KOPT-K1 (cell line): ENCODE results near the gene NLRC5.
A peak's percentile ranks its signal among the peaks of the same experiment; 100 is the strongest.

Source experiments
- H3K27ac ChIP-seq: fragments of 200-600 bp; sonication (generic); 2 replicates; pipeline ENCODE4 v1.5.1; 2016; ENCODE audit warnings: antibody characterized with exemption, mild to moderate bottlenecking, low read depth, low read length; ENCODE audit not compliant: poor library complexity, severe bottlenecking
- H3K36me3 ChIP-seq: fragments of 200-600 bp; sonication (generic); 2 replicates; pipeline ENCODE4 v1.5.1; 2017; ENCODE audit warnings: antibody characterized with exemption, mild to moderate bottlenecking, low read length, moderate library complexity; ENCODE audit not compliant: insufficient read depth
- H3K9me3 ChIP-seq: fragments of 200-600 bp; sonication (generic); 2 replicates; pipeline ENCODE4 v1.5.1; 2017; ENCODE audit warnings: antibody characterized with exemption, low read length, mild to moderate bottlenecking; ENCODE audit not compliant: insufficient read depth, poor library complexity, severe bottlenecking

The NLRC5 gene

DNA sequence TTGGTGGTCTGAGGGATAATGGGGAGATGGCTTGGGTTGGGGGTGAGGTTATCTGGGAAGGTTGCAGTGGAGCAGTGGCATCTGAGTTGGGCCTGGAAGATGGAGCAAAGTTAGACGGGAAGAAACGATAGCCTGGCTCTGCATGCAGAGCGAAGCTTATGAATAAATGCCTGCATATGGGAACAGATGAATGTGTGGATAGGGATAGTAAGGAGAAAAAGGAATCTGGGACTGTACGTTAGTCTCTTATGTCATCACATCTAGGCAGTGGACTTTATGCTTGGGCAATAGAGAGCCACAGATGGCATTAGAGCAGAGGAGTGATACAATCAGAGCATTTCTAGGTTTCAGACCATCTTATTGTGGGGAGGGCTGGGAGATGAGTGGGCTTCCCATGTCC is 136.0 kb downstream of the NLRC5 start:
- no peaks in the 10 kb centered on the region for H3K9me3 ChIP-seq
- no peak overlapping the region for H3K27ac ChIP-seq
- no peaks in the 10 kb centered on the region for H3K36me3 ChIP-seq

DNA sequence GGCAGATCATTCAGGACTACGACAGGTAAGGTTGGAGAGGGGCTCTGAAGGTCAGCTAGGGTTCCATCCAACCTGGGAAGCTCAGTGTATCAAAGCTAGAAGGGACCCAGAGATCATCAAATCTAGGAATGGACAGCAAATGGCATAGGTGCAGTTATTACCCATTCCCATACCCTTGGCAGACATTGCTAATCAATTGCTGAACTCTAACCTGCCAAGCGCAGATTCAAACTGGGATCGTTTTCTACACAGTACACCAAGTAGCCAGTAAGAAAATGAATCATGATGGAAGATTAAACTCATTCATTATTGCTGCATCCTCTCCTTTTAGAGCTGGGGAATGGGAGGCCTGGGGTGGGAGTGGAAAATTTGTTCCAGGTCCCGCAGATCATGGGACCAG is 136.6 kb downstream of the NLRC5 start:
- no peaks in the 10 kb centered on the region for H3K36me3 ChIP-seq

GRCh38 chr16:57126411-57126810 is 137.1 kb downstream of the NLRC5 start:
- no peaks in the 10 kb centered on the region for H3K9me3 ChIP-seq
- no peak overlapping the region for H3K27ac ChIP-seq
- no peaks in the 10 kb centered on the region for H3K36me3 ChIP-seq

More for the DNA sequence above, 136.6 kb downstream of the NLRC5 start:
- H3K9me3 ChIP-seq: no peaks in the 10 kb centered on the region
- H3K27ac ChIP-seq: no peak overlapping the region

DNA sequence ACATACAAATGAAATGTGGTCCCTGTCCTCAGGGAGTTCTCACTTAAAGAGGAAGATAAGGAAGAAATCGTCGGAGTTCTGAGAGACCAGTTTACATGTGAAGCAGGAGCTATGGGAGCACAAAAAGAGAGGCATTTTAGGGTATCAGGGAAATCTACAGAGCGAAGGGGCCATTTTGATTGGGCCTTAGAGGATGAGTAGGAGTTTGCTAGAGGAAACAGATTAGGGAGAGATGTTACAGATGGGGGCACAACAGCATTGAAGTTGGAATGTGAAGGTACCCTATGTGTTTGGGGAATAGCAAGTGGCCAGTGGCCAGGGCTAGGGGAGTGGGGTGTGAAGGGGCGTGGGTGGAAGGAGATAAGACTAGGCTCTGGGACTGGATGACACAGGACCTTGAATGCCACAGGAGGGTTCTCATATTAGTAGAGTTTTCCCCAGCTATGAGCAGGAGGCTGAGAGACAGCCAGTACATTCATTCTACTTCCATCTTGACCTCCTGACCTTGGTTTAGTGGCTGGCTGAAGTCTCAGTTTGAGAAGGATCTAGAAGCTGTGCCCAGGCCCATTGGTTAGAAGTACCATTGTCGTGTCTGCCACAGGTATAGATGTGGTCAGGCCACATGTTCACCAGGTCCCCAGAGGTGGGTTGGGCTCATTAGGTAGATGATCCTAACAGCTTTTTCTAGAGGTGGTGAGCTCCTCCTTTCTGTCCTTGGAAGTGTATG is 137.8 kb downstream of the NLRC5 start:
- Histone ChIP-seq H3K9me3 (no peaks in the 10 kb centered on the region), H3K36me3 (no peaks in the 10 kb centered on the region), H3K27ac (no peak overlapping the region)

GRCh38 chr16:57127836-57128235 is 138.5 kb downstream of the NLRC5 start:
- Histone ChIP-seq H3K9me3 (no peaks in the 10 kb centered on the region), H3K36me3 (no peaks in the 10 kb centered on the region), H3K27ac (no peak overlapping the region)

DNA sequence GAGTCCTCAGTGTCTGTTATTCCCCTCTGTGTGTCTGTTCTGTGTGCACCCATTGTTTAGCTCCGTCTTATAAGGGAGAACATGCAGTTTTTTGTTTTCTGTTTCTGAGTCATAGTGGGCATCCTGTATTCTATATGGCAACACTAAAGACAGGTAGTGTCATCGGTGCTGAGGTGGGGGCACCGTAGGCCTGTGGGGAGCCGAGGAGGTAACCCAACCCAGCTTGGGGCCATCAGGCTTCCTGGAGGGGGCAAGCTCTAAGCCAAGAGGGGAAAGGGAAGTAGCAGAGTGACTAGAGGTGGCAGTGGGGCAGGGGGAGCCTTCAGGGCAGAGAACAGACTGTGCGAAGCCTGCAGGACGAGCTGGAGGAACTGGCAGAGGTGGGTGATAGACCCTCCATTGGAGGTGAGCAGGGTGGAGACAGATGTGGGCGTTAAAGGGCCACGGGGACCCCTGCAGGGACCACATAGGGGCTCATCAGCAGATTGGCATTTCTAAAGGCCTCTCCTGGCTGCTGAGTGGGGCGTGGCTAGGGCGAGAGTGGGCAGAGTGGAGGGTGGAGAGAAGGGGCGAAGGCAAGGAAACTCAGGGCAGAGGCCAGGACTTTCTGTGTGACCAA is 139.5 kb downstream of the NLRC5 start:
- no peaks in the 10 kb centered on the region for H3K36me3 ChIP-seq
- H3K27ac ChIP-seq: peak overlapping the region; percentile 42
- no peaks in the 10 kb centered on the region for H3K9me3 ChIP-seq

DNA sequence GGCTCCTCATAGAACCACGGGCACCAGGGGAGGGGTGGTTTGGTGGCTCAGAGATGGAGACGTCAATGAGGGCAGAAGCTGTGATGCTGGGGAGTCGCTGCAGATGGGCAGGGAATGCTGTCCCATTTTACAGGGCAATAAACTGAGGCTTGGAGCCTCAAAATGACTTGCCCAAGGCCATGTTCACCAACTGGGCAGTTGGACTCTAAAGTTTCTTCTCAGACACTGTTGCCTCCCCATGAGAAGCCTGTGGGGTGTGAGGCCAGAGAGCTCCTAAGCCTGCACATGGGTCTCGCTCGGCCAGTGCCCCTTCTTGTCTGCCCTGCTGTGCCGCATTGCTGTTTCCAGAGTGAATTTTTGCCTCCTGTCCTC is 141.6 kb downstream of the NLRC5 start:
- Histone ChIP-seq H3K27ac (no peak overlapping the region), H3K9me3 (no peaks in the 10 kb centered on the region), H3K36me3 (no peaks in the 10 kb centered on the region)

- Histone ChIP-seq H3K36me3 (no peaks in the 10 kb centered on the region), H3K9me3 (no peaks in the 10 kb centered on the region), H3K27ac (no peak overlapping the region)
These were observed 142.1 kb downstream of the NLRC5 start for GRCh38 chr16:57131351-57131970.

GRCh38 chr16:57132470-57132869 is 143.1 kb downstream of the NLRC5 start:
- H3K36me3 ChIP-seq: no peaks in the 10 kb centered on the region
- H3K27ac ChIP-seq: no peak overlapping the region

GRCh38 chr16:57133031-57133430 is 143.7 kb downstream of the NLRC5 start:
- H3K36me3 ChIP-seq: no peaks in the 10 kb centered on the region
- no peaks in the 10 kb centered on the region for H3K9me3 ChIP-seq
- no peak overlapping the region for H3K27ac ChIP-seq

More at GRCh38 chr16:57132470-57132869, 143.1 kb downstream of the NLRC5 start:
- H3K9me3 ChIP-seq: no peaks in the 10 kb centered on the region
